GM19372 (cell line): ENCODE results near the gene PSEN1.

Experiments
- ATAC-seq: cut with Tn5 transposase; IDR thresholded peaks from one replicate; pipeline ENCODE4 v1.9.1; 2021; ENCODE audit warnings: mild to moderate bottlenecking, low read depth, moderate library complexity; ENCODE audit not compliant: unreplicated experiment

Gene PSEN1

DNA sequence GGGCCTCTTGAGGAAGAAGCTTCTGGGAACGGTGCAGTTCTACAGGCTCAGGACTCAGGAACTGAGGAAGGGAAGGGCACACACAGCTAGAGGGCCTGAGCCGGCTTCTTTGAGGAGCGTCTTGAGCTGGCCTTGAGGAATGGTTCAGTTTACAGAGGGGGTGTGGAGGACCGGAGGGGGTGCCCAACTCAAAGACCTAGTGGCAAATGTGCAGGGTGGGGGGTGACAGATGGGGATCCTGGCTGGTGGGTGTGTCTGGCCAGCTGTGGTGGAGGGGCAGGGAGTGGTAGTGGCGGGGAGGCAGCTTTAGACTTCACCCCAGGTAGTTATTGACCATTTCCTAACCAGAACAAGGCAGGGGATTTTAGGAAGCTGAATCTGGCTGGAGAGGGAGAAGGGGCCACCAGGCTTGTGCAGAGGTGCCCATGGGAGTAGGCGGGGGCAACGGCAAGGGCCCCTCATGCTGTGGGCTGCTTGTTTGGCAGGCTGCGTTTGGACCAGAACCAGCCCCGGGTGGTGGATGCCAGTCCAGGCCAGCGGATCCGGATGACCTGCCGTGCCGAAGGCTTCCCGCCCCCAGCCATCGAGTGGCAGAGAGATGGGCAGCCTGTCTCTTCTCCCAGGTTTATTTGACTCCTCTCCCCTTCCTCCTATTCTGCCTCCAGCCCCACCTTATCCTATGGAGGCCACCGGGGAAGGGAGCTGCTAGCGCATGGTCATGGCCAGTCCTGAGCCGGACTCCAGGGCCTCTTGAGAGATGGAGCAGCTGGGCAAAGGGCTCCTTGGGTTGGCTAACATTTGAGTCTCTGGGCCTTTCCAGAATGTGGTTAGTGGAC lies 128.8 kb downstream of the PSEN1 start:
- no peak for ATAC-seq

DNA sequence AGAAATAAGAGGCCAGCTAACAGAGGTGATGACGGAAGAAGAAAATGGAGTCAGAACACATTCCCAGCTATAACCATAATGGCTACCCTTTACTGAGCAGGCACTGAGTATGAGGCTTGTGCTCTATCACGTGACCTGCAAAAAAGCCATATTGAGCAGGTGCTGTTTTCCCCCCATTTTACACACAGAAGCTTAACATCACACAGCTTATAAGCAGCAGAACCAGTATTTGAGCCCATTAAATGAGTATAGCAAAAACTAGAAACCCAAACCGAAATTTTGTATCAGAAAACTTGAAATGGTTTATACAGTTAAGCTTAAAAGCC lies 129.4 kb downstream of the PSEN1 start:
- no peak for ATAC-seq

DNA sequence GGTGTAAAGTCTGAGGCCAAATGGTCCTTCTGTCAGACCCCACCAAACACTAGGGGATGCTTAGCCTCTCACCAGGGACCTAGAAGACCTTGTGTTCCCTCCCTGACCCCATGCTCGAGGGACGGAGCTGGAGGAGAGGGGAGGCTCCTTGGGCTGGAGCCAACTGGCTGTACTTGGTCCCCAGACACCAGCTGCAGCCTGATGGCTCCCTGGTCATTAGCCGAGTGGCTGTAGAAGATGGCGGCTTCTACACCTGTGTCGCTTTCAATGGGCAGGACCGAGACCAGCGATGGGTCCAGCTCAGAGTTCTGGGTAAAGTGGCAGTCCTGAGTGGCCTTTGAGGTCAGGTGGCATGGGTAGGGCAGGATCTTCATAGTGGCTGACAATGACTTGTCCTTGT lies 130.0 kb downstream of the PSEN1 start:
- ATAC-seq = no peak

DNA sequence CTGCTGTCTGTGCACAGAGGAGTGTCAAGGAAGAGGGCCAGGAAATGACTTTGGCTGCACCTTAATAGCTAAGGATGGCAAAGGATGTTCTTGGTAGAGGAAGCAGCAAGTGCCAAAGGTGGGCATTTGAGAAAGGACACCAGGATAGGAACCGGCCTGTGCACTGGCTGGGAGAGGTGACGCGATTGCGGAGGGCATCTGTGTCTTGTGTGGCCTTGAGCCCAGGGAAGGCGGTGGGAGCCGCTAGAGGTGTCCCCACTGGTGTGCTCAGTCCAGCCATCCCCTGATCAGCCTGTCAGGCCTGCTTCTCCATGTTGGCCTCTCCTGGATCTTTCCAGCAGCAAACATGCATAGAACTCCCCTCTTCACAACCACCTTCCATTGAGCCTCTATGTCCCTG lies 131.2 kb downstream of the PSEN1 start:
- ATAC-seq = no peak

DNA sequence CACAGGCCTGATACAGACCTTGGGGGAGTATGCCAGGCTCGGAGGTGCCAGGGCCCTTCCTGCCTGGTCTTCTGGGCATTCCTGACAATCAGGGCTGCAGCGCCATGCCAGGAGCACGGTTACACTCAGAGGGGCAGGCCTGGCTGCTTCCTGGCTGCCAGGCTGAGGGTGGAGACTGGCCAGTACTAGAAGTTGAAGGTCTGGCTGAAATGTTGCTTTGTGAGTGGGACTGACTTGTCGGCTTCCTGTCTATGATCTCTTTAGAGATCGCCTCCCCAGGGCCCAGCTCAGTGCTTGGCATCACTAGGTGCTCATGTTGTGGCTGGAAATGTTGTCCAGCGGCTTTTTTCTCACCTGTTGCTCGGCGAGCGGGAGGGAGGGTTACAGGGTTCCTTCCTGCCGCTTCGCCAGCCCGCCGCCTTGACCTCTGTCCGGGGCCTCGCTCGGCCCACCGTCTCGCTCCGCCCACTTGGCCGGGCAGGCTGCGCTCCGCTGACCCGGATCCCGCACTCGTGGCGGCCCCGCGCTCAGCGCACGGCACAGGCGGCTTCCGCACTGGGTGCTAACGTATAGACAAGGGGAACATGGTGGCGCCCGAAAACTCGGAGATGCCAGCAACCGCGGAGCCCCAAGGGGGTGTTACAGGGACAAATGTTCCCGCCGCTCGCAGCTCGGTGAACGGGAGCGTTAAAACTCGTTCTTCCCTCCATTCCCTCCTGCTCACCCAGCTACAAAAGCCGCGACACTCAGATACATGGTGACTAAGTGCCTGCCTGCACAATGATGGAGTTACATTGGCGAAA lies 133.6 kb downstream of the PSEN1 start:
- ATAC-seq = peak; percentile 68

DNA sequence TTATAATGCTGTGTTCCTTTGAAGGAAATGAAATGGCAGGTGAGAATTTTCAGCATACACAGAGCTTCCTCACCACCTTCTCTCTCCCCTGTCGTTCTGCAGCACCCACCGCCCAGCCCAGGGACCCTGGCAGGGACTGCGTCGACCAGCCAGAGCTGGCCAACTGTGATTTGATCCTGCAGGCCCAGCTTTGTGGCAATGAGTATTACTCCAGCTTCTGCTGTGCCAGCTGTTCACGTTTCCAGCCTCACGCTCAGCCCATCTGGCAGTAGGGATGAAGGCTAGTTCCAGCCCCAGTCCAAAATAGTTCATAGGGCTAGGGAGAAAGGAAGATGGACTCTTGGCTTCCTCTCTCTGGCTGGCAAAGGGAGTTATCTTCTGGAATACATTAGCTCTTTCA lies 136.1 kb downstream of the PSEN1 start:
- no peak for ATAC-seq
